GM19351 (cell line): ENCODE data around the gene EMB.
"Not testable (repeated sequence)": the region's sequence is repeated elsewhere in the genome, so short reads cannot be mapped to it uniquely, and the experiment has no call there.

Source experiments
- ATAC-seq: cut with Tn5 transposase; IDR thresholded peaks from one replicate; pipeline ENCODE4 v1.9.1; 2021; ENCODE audit warnings: mild to moderate bottlenecking, moderate library complexity; ENCODE audit not compliant: unreplicated experiment

The EMB gene

DNA sequence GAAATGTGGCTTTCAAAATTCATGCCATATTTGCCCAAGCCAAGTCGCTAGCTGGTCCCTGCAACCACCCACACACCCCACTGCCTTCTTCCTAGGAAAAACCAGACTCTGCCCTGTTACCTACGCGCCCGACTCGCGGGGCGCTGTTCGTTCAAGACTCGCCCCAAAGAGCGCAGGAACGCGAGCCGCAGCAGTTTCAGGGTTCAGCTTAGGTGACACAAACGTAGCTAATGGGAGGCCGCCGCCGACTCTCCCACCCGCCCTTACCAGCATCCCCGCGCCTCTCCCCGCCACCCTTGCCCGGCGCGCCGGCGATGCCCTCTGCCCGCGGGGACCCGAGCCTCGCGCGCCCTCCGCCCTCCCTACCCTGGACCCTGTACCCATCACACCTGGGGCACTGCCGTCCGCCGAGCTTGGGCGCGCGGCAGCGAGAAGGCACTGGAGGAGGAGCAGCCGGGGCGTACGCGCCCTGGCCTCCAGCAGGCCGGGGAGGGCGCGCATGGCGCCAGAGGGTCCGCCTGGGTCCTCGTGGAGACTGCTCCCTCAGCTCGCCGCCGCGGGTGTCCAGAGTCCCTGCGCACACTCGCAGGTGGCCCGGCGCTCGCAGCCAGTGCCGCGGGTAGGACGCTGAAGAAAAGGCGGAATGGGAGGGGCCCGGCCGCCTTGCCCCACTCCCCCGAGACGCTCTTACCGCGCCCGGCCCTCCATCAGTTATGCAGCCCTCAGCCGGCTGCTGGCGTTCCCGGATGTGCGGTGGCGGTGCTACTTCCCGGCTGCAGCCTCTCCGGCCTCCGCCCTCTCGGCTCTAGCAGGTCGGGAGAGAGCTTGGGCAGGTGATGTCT lies at the start of gene EMB:
TSS of gene EMB (minus strand) at position 638 of the 842 bp plus-strand sequence. CDS start at position 501, 137 bp downstream.
- ATAC-seq, result peak; percentile 60

DNA sequence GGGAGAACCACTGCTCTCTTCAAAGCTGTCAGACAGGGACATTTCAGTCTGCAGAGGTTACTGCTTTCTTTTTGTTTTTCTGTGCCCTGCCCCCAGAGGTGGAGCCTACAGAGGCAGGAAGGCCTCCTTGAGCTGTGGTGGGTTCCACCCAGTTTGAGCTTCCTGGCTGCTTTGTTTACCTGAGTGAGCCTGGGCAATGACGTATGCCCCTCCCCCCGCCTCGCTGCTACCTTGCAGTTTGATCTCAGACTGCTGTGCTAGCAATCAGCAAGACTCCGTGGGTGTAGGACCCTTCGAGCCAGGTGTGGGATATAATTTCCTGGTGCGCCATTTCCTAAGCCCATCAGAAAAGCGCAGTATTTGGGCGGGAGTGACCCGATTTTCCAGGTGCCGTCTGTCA lies 48.4 kb upstream of the EMB start:
- not testable (repeated sequence) for ATAC-seq

DNA sequence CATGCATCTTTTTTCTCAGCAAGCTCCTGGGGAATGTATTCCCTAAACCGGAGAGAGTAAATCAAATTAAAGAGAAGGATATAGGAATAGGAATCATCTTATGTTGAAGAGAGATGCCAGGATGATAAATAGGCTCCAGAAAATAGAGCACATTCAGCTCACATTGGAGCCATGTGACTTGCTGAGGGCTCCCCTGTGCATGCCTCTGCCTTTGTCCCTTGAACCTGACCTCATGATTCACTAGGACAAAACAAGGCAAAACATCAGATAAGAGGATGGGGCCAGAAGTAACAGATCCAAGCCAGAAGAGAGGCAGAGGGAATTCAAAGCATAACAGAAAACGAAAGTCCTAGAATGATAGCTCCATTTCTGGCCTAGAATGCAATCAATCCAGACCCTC lies 37.7 kb upstream of the EMB start:
- not testable (repeated sequence) for ATAC-seq

DNA sequence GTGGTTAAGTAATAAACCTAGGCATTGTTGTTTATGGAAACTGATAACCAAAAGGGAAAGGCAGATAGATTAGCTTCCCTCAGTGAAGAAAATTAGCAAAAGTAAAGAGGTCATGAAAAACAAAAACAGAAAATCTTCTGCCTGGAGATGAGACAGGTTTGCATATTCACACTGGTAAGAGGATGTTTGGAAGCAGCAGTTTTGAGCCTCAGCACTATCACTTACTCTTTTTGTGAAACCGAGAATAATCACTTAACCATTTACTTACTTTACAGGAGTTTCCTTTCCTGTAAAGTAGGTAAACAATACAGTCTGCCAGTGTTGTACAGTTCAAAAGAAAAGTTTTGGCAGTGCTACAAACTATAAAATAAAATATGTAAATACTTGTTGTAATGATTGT lies 35.5 kb upstream of the EMB start:
- peak; percentile 98 for ATAC-seq

GRCh38 chr5:50465015-50465414 lies 23.9 kb upstream of the EMB start:
- ATAC-seq, result not testable (repeated sequence)

- no peak for ATAC-seq
These were observed 22.6 kb upstream of the EMB start for GRCh38 chr5:50463726-50464125.

- ATAC-seq, result no peak
These were observed 22.0 kb upstream of the EMB start for GRCh38 chr5:50463047-50463446.

GRCh38 chr5:50462579-50462978 lies 21.5 kb upstream of the EMB start:
- not testable (repeated sequence) for ATAC-seq

- ATAC-seq, result not testable (repeated sequence)
These were observed 17.3 kb upstream of the EMB start for GRCh38 chr5:50458372-50458771.

- ATAC-seq, result not testable (repeated sequence)
These were observed 8.2 kb upstream of the EMB start for GRCh38 chr5:50449241-50449640.

DNA sequence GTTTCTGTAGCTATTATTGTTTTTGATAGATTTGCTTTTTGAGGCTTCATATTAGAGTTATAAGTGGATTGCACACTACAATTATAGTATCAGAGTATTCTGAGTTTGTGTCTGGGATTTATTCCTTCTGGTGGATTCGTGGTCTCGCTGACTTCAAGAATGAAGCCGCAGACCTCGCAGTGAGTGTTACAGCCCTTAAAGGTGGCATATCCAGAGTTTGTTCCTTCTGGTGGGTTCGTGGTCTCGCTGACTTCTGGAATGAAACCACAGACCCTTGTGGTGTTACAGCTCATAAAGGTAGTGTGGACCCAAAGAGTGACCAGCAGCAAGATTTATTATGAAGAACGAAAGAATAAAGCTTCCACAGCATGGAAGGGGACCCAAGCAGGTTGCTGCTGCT lies 6.9 kb upstream of the EMB start:
- no peak for ATAC-seq

DNA sequence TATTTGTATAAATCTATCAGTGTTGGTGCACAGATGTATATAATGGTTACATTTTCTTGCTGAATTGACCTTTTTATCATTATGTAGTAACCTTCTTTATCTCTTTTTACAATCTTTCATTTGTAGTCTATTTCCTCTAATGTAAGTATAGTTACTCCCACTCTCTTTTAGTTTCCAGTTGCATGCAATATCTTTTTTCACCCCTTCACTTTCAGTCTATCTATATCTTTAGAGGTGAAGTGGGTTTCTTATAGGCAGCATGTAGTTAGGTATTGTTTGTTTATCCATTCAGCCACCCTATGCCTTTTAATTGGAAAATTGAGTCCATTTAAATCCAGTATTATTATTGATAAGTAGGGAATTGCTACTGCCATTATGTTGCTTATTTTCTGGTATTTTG lies 6.1 kb upstream of the EMB start:
- no peak for ATAC-seq

GRCh38 chr5:50445296-50445949 lies 4.3 kb upstream of the EMB start:
- ATAC-seq, result peak; percentile 66

DNA sequence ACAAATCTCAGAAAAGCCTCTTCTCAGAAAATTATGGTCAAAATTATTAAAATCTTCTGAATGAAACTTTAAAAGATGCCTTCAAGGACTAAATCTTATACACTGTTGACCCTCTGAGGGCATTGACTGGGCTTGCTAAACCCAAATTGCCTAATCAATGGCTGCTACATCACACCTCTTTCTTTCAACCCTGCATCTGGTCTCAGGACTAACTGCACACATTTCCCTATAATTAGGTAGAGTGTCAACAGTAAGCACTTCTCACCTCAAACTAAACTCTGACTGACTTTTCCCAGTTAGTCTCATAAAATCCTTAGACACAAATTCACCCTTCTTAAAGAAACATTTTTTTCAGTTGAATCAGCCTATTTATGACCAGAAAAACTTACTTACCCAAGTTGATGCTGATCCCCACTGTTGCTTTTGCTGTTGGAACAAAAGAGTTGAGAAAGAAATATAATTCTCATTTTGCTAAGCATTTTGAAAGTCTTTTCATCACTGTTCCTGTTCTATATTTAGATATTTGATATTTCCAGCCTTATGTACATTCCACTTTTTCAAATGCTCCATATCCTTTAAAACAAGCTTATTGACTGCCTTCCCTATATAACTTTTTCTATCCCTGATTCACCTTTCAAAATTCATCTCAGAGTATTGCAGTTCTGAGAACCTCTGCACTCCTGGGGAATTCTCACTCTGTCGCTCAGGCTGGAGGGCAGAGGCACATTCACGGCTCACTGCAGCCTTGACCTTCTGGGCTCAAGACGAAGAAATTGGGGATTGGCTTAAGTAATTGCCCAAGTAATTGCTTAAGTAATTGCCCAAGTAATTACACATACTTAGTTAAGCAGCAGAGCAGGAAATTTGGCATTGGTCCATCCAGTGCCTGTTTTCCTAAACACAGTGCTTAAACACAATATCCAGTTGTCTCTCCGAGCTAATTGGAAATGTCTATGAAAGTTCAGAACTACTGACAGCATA lies 1.8 kb upstream of the EMB start:
- ATAC-seq, result not testable (repeated sequence)

DNA sequence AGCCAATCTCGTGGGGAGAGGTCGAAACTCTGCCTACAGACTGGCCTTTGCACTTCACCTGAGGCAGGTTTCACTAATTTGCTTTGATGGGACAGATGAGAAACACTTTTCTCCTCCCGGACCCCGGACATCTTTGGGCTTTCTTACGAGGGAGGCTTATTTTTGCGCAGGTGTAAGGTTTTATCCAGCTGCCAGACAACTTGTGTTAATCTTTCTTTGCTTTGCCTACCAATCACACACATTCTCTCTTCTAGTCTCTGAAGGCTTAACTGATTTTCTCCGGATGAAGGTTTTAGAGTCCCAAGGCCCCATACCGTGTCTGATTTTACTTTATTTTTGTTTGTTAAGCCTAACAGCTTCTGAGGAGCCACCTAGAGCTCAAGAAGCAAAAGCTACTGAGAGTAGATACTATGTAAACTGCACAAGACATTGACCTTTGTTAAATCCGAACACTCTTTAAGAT lies 436 bp upstream of the EMB start:
- ATAC-seq, result peak; percentile 2

DNA sequence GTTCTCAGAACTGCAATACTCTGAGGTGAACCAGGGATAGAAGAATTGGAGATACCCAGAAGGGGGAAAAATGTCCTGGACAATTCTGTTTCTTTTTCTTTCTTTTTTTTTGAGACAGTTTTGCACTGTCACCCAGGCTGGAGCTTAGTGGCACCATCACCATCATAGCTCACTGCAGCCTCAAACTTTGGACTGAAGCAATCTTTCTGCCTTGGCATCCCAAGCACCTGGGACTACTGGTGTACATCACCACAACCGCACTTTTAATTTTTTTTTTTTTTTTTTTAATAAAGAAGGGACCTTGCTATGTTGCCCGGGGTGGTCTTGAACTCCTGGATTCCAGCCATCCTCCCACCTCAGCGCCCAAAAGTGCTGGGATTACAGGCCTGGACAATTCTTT lies 1.9 kb downstream of the EMB start:
- ATAC-seq, result no peak

GRCh38 chr5:50438060-50438459 lies 3.0 kb downstream of the EMB start:
- ATAC-seq, result not testable (repeated sequence)

DNA sequence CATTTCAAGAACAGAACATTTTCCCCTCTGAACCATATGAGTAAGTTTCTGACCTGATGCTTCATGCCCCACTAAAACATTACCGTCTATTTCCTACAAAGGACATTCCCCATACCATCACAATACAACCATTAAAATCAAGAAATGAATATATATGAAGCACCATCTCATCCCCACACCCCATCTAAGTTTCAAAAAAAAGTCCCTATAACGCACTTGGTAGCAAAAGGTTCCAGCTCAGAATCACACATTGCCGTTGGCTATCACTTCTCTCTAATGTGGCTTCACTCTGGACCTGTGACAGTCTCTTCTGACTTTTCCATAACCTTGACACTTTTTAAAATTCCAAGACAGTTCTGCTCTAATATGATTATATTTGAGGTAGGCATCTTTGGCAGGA lies 5.9 kb downstream of the EMB start:
- peak; percentile 59 for ATAC-seq

GRCh38 chr5:50431133-50431904 lies 9.8 kb downstream of the EMB start:
- ATAC-seq, result not testable (repeated sequence)
